Pancreas (tissue), 10 donors: ENCODE measurements around the gene MYO1F. TPM values are rescaled to one million over a fixed set of nuclear protein-coding genes. Genes with fewer than 3 reads are reported as not detected.
A peak's percentile ranks its signal among the peaks of the same experiment; 100 is the strongest.

Source experiments
- ATAC-seq, 4 donors: fragments of 200-7000 bp; cut with Tn5 transposase; one replicate each; pipeline versions ENCODE4 v1.8.0 to v1.9.1; 2020; ENCODE audit warnings: mild to moderate bottlenecking in 4 of 4, moderate library complexity in 4 of 4
- DNase-seq, 6 donors: peaks; one replicate each; pipeline ENCODE4 v3.0.0-alpha.2; 2020
- FAIRE-seq: peaks from 2 replicates; lab custom pipeline; 2012; peaks lifted over from hg19 to GRCh38; lab: Jason Lieb, UNC
- H3K27ac ChIP-seq, 4 donors: fragments of 200-600 bp; sonication (generic); 1 replicate in 3 of 4; 2 replicates in 1 of 4; pipeline versions ENCODE4 v1.5.0 to v1.8.0; 2020
- H3K27me3 ChIP-seq, 4 donors: fragments of 200-600 bp; one replicate each; pipeline ENCODE4 v1.8.0; 2021
- H3K36me3 ChIP-seq, 3 donors: fragments of 200-600 bp; sonication (generic) in 1 of 3; one replicate each; pipeline versions ENCODE4 v1.5.0 to v1.8.0; 2020 to 2021
- H3K4me1 ChIP-seq, 3 donors: fragments of 200-600 bp; one replicate each; pipeline ENCODE4 v1.8.0; 2021
- H3K4me3 ChIP-seq, 4 donors: fragments of 200-600 bp; sonication (generic) in 2 of 4; one replicate each; pipeline versions ENCODE4 v1.5.0 to v1.8.0; 2020 to 2021
- H3K9me3 ChIP-seq, 4 donors: fragments of 200-600 bp; one replicate each; pipeline ENCODE4 v1.8.0; 2021
- CTCF ChIP-seq, 4 donors: fragments of 200-600 bp; sonication (generic) in 3 of 4; IDR thresholded peaks; one replicate each; pipeline versions ENCODE4 v1.5.0 to v1.8.0; 2021; ENCODE audit warnings: antibody characterized with exemption in 4 of 4
- WGBS, 2 donors: extraction: QIAGEN DNeasy Blood & Tissue Kit; methylation state at CpG; one replicate each; pipeline ENCODE4 v1.1.7; 2013; 5-methylcytosine and 5-hydroxymethylcytosine counted together
- intact Hi-C, 3 donors: fragments of 100-400 bp; cut with DNase I; formaldehyde crosslinking; loops; one replicate each; pipeline versions ENCODE4 v1.11.1 to v1.14.2; 2022
- polyA plus RNA-seq, 2 donors: library from polyadenylated mRNA; stranded (reverse); fragments of 200-250 nt; gene quantifications; one replicate each; pipeline ENCODE4 v1.2.3, GENCODE V29; 2013
- total RNA-seq, 6 donors: library from RNA; stranded (reverse); fragmentation: NEBNext Ultra II Directional in 4 of 6; extraction: Animal tissue kit (Norgen Biotek cat#: 25700) in 4 of 6; gene quantifications; one replicate each; pipeline versions ENCODE4 v1.2.1 to v1.2.4, GENCODE V29; 2021 to 2023
- donor health status: healthy with polysubstance abuse.
- donor health status: DM: no; HTN: no; CAD: no; lungs with moderate emphysema.
- donor health status: DM: no; HTN: no; CAD: no.
- donor health status: control.
- donor health status: control.
- donor health status: Bipolar disorder and iron deficiency.
- donor health status: DM: yes; HTN: yes; CAD: no.
- donor health status: DM: no; HTN: no; CAD: no.
- donor health status: DM: no; HTN: no; CAD: no.
- donor health status: DM: yes; HTN: yes; CAD: no.

Gene MYO1F
- total and polyA plus RNA-seq, 8 donors: 1.2 to 21.3 (median 4.8) TPM

GRCh38 chr19:8498295-8498694 is 78.9 kb downstream of the MYO1F start:
- Histone ChIP-seq H3K9me3 (no peaks in the 10 kb centered on the region), H3K27me3 (no peaks in the 10 kb centered on the region), H3K4me1 (no peaks in the 10 kb centered on the region), H3K27ac (no peak overlapping the region), H3K36me3 (no peaks in the 10 kb centered on the region), H3K4me3 (no peak overlapping the region)
- ATAC-seq (no peak), DNase-seq (peak in 1 of 6 donors; percentile 52), FAIRE-seq (no peak)
- intact Hi-C loops: no loop called here
- TF ChIP-seq CTCF (IDR thresholded peaks at IDR 0.05): no peak
- 87 to 89% methylated on average over 21 to 22 of the region's 22 CpGs for WGBS, 2 donors

- Histone ChIP-seq H3K27ac (no peak overlapping the region), H3K4me3 (no peak overlapping the region), H3K27me3 (no peaks in the 10 kb centered on the region), H3K9me3 (no peaks in the 10 kb centered on the region), H3K36me3 (no peaks in the 10 kb centered on the region), H3K4me1 (no peaks in the 10 kb centered on the region)
- TF ChIP-seq CTCF (IDR thresholded peaks at IDR 0.05): no peak
- intact Hi-C loops: no loop called here
- FAIRE-seq (no peak), ATAC-seq (peak in 1 of 4 donors; percentile 24), DNase-seq (no peak)
- 83 to 93% methylated on average over 7 of the region's 7 CpGs for WGBS, 2 donors
These were observed 83.1 kb downstream of the MYO1F start for GRCh38 chr19:8494158-8494557.

- FAIRE-seq: no peak
- ATAC-seq: no peak
- intact Hi-C loops: no loop called here
- H3K4me3 ChIP-seq: no peak overlapping the region
- no peak overlapping the region for H3K27ac ChIP-seq
- H3K36me3 ChIP-seq: peaks cover 2 to 18% (median 8%) of the 10 kb centered on the region in 3 donors
- H3K27me3 ChIP-seq: no peaks in the 10 kb centered on the region
- 77 to 90% methylated on average over 6 of the region's 6 CpGs for WGBS, 2 donors
- DNase-seq: peak in 1 of 6 donors; percentile 25
- H3K9me3 ChIP-seq: no peaks in the 10 kb centered on the region
- H3K4me1 ChIP-seq: no peaks in the 10 kb centered on the region
- TF ChIP-seq CTCF (IDR thresholded peaks at IDR 0.05): no peak
These were observed 85.7 kb downstream of the MYO1F start for GRCh38 chr19:8491574-8491973.

GRCh38 chr19:8490873-8491272 is 86.4 kb downstream of the MYO1F start:
- Histone ChIP-seq H3K27me3 (no peaks in the 10 kb centered on the region), H3K36me3 (peaks cover 8 to 25% (median 13%) of the 10 kb centered on the region in 3 donors), H3K4me3 (no peak overlapping the region), H3K4me1 (no peaks in the 10 kb centered on the region), H3K9me3 (no peaks in the 10 kb centered on the region), H3K27ac (no peak overlapping the region)
- WGBS, 2 donors: 90 to 91% methylated on average over 12 of the region's 12 CpGs
- DNase-seq (peak in 1 of 6 donors; percentile 41), FAIRE-seq (no peak), ATAC-seq (no peak)
- intact Hi-C loops: no loop called here
- no peak for TF ChIP-seq CTCF (IDR thresholded peaks at IDR 0.05)

GRCh38 chr19:8490395-8490760 is 86.9 kb downstream of the MYO1F start:
- ATAC-seq (no peak), FAIRE-seq (no peak), DNase-seq (peak in 1 of 6 donors; percentile 36)
- Histone ChIP-seq H3K9me3 (no peaks in the 10 kb centered on the region), H3K27ac (no peak overlapping the region), H3K4me3 (no peak overlapping the region), H3K36me3 (peaks cover 10 to 30% (median 18%) of the 10 kb centered on the region in 3 donors), H3K4me1 (no peaks in the 10 kb centered on the region), H3K27me3 (no peaks in the 10 kb centered on the region)
- WGBS, 2 donors: 92% methylated on average over 24 of the region's 24 CpGs
- intact Hi-C loops: no loop called here
- TF ChIP-seq CTCF (IDR thresholded peaks at IDR 0.05): no peak
